Chondrocyte (in vitro differentiated cells): ENCODE measurements around the gene CRNKL1. TPM values are rescaled to one million over a fixed set of nuclear protein-coding genes. Genes with fewer than 3 reads are reported as not detected.

Experiments used
- DNase-seq: peaks from one replicate; pipeline ENCODE4 v3.0.0; 2021; ENCODE audit warnings: mixed read lengths, low spot score
- H3K27ac Mint-ChIP-seq: one replicate; pipeline ENCODE4 v1.8.0; 2021; ENCODE audit warnings: mild to moderate bottlenecking, moderate library complexity, mixed read lengths; ENCODE audit not compliant: unreplicated experiment
- H3K27me3 Mint-ChIP-seq: 2 replicates; pipeline ENCODE4 v1.8.0; 2021; ENCODE audit warnings: low read depth, mixed read lengths
- H3K36me3 Mint-ChIP-seq: 2 replicates; pipeline ENCODE4 v1.8.0; 2021; ENCODE audit warnings: low read depth, mixed read lengths
- H3K4me1 Mint-ChIP-seq: 2 replicates; pipeline ENCODE4 v1.8.0; 2021; ENCODE audit warnings: low read depth, mild to moderate bottlenecking, mixed read lengths
- H3K4me3 Mint-ChIP-seq: one replicate; pipeline ENCODE4 v1.8.0; 2021; ENCODE audit warnings: mild to moderate bottlenecking, moderate library complexity, mixed read lengths; ENCODE audit not compliant: unreplicated experiment
- H3K9me3 Mint-ChIP-seq: 2 replicates; pipeline ENCODE4 v1.8.0; 2021; ENCODE audit warnings: low read depth, mixed read lengths
- CTCF ChIP-seq: fragments of 200-600 bp; sonication (generic); IDR thresholded peaks from 2 replicates; pipeline ENCODE4 v1.5.0; 2021; ENCODE audit warnings: antibody characterized with exemption, mild to moderate bottlenecking, moderate library complexity
- total RNA-seq: library from RNA; stranded (reverse); gene quantifications from 3 replicates; pipeline ENCODE4 v1.2.1, GENCODE V29; 2021

CRNKL1 gene
- total RNA-seq, 1 donor from 2014 or later, result 16.4 TPM

- DNase-seq, result no peak
- Mint-ChIP-seq H3K27ac (peak overlapping the region; percentile 59), H3K4me1 (peaks cover 20% of the 10 kb centered on the region), H3K27me3 (no peaks in the 10 kb centered on the region), H3K9me3 (no peaks in the 10 kb centered on the region), H3K36me3 (peaks cover 26% of the 10 kb centered on the region), H3K4me3 (peak overlapping the region; percentile 54)
- TF ChIP-seq CTCF, result no peak
Observed at GRCh38 chr20:20003031-20003954, 49.0 kb downstream of the CRNKL1 start.

- H3K4me1 Mint-ChIP-seq, result peaks cover 20% of the 10 kb centered on the region
- no peaks in the 10 kb centered on the region for H3K27me3 Mint-ChIP-seq
- DNase-seq, result no peak
- H3K27ac Mint-ChIP-seq, result peak overlapping the region; percentile 59
- no peak overlapping the region for H3K4me3 Mint-ChIP-seq
- no peaks in the 10 kb centered on the region for H3K9me3 Mint-ChIP-seq
- no peak for TF ChIP-seq CTCF
- peaks cover 27% of the 10 kb centered on the region for H3K36me3 Mint-ChIP-seq
Observed at GRCh38 chr20:20002101-20002998, 49.9 kb downstream of the CRNKL1 start.

GRCh38 chr20:20000211-20000968, 51.9 kb downstream of the CRNKL1 start:
- no peak overlapping the region for H3K4me3 Mint-ChIP-seq
- DNase-seq, result no peak
- peaks cover 30% of the 10 kb centered on the region for H3K36me3 Mint-ChIP-seq
- H3K27me3 Mint-ChIP-seq, result no peaks in the 10 kb centered on the region
- H3K4me1 Mint-ChIP-seq, result peaks cover 33% of the 10 kb centered on the region
- no peak overlapping the region for H3K27ac Mint-ChIP-seq
- no peaks in the 10 kb centered on the region for H3K9me3 Mint-ChIP-seq
- TF ChIP-seq CTCF, result no peak

GRCh38 chr20:19998990-19999705, 53.1 kb downstream of the CRNKL1 start:
- Mint-ChIP-seq H3K4me1 (peaks cover 45% of the 10 kb centered on the region), H3K4me3 (no peak overlapping the region)

More at GRCh38 chr20:19998990-19999705, 53.1 kb downstream of the CRNKL1 start:
- Mint-ChIP-seq H3K9me3 (no peaks in the 10 kb centered on the region), H3K36me3 (peaks cover 31% of the 10 kb centered on the region), H3K27me3 (no peaks in the 10 kb centered on the region), H3K27ac (no peak overlapping the region)
- DNase-seq, result no peak
- TF ChIP-seq CTCF, result no peak
